Stimulated activated CD8-positive, alpha-beta memory T cell treated with anti-CD3 and anti-CD28 coated beads, Interleukin-4, amount 100 ng/mL, for 4 hours (primary cell): ENCODE measurements around the gene DUOX2.
"Not testable (repeated sequence)": the region's sequence is repeated elsewhere in the genome, so short reads cannot be mapped to it uniquely, and the experiment has no call there.

Experiments used
- DNase-seq, 2 donors: peaks; one replicate each; pipeline ENCODE4 v3.0.0-alpha.2; 2020; ENCODE audit warnings: low read depth in 2 of 2, low spot score in 1 of 2

DUOX2 gene

DNA sequence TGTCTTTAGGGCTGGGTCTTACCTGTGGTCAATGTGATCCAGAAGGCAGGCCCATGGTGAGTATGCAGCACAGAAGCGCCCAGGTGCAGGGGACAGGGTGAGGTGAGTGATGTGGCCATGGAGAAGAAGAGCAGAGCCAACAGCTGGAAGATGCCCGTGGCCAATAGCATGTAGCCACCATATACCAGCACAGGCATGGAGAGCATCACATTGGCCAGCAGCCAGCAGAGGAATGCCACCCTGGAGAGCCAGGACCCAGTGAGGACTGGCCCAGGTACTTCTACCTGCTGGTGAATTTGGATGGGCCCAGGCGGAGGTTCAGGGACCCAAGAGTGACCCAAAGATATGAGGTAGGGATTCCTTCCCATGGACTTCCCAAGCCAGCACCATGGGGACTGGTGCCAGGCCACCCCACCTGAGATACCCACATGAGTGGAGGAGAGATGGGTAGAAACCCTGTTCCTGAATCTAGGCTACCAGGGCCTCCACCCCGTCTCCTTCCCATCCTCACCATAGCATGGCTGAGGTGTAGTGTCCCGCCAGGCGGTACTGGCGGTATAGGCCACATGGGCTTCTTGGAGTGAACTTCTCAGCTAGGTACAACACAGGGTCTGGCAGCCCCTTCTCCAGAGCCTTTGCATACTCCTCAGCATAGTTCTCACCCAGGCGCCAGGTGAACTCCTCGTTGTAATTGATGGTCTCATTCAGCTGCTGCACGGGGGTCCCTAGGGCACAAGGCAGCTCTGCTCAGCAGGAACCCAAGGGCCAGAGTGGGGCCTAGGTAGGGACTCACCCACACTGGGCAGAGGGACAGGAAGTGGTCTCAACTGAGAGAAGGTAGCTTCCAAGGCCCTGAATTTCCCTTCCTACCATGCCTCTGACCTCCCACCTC lies 6.4 kb upstream of the DUOX2 start:
- no peak for DNase-seq

DNA sequence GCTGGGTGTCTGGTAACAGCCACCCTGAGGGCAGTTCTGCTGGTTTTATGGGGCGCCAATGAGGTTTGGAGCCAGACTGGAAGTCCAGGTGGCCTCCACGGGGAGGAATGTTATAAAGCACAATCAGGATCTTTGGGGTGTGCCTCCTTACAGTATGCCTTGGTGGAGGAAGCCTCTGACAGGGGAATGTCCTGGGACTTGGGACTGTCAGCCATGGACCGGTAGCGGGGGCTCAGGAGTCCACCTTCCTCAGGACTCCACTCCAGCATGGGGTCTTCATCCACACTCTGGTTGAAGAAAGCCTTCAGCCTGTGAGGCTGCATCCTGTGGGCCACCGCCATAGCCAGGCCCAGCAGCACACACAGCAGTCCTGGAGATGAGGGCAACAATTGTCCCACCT lies 5.0 kb upstream of the DUOX2 start:
- DNase-seq: no peak

DNA sequence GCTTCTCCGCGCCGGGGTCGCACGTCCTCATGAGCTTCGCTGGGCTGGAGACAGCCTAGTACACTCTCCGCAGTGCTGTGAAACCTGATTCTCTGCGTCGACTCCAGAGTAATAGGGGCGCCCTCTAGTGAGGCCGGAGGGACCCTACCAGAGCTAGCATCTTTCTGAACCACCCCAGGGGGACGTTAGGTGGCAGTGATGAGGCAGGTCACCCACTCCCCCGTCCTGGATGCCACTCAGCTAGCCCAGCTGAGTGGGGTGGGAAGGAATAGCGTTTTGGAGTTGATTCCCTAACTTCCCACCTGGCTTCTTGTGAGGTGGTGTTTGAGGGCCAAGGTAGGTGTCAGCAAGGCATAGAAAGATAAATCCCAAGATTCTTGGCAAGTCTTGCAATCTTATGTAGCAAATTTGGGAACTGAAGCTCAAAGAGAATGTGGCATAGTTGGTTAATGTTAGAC lies 4.2 kb upstream of the DUOX2 start:
- DNase-seq: peak; percentile 64 to 65

DNA sequence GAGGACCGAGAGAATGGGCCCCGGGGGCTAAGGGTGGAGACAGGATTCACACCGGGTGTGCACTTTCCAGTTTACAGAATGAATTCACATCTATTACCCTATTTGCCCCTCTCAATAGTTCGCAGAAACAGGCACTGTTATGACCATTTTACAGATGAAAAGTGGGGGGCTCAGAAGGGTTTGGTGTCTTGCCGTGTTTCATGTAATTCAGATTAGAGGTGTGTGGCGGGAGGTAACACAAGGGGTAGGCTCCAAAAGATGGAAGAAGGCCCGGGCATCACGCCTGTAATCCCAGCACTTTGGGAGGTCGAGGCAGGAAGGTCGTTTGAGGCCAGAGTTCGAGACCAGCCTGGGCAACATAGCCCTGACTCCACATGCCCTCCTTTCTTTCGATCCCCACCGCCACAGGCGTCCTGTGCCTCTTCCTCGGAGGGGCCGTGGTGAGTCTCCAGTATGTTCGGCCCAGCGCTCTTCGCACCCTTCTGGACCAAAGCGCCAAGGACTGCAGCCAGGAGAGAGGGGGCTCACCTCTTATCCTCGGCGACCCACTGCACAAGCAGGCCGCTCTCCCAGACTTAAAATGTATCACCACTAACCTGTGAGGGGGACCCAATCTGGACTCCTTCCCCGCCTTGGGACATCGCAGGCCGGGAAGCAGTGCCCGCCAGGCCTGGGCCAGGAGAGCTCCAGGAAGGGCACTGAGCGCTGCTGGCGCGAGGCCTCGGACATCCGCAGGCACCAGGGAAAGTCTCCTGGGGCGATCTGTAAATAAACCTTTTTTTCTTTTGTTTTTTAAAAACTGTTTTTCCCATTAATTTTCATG lies 3.5 kb upstream of the DUOX2 start:
- no peak for DNase-seq

DNA sequence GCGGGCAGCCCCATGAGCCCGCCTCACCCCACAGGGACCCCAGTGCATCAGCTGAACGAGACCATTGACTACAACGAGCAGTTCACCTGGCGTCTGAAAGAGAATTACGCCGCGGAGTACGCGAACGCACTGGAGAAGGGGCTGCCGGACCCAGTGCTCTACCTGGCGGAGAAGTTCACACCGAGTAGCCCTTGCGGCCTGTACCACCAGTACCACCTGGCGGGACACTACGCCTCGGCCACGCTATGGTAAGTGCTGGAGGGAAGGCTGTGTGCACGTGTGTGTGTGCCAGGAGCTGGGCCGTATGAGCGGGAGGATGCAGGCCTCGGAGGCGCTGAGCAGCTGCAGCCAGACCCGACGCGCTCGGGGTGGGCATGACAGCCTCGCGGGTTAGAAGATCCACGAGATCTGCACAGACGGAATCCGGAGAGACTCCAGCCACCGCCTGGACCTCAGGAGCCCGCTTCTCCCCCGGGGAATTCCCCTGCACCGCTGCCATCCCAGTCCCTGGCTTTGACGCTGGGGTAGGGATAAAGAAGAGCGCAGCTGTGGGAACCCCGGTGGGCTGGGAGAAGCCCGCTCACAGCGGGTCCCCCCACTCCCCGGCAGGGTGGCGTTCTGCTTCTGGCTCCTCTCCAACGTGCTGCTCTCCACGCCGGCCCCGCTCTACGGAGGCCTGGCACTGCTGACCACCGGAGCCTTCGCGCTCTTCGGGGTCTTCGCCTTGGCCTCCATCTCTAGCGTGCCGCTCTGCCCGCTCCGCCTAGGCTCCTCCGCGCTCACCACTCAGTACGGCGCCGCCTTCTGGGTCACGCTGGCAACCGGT lies 2.7 kb upstream of the DUOX2 start:
- DNase-seq: no peak

DNA sequence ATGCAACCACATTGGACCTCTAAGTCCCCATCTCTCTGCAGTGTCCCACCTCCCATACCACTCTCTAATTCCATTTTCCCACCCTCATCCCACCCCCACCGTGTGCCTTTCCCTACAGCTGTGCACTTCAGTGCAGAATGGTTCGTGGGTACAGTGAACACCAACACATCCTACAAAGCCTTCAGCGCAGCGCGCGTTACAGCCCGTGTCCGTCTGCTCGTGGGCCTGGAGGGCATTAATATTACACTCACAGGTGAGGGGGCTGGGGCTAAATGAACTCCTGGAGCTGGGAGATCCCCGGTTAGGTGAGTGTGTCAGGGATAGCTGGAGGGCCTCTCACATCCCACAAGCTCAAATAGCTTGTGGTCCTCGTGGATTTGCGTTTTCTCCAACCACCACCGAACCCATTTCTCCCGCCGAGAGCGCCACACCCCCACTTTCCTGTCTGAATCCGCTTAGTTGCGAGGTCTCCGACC lies 2.1 kb upstream of the DUOX2 start:
- DNase-seq: no peak

DNA sequence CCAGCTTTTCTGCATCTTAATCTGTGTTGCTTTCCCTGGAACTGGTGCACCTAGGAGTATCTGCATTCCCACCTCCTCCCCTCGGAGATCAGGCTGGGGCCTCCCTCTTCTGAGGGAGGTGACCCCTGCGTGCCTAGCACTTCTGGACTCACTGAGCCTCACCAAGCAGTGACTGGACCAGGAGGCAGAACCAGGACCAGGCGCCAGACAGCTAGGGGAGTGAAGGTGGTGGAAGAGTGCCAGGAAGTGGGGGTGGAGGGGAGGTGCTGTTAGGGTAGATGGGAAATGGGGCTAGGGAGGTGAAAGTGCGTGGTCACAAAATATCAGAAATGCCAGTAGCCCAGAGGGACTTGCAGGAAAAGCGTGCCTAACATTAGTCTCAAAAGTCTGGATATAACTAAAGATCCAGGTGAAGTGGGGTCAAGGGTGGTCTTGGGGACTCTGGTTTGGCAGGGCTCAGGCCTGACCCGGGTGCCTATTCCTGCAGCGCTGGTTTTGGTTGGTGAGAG lies 1.4 kb upstream of the DUOX2 start:
- DNase-seq: no peak

DNA sequence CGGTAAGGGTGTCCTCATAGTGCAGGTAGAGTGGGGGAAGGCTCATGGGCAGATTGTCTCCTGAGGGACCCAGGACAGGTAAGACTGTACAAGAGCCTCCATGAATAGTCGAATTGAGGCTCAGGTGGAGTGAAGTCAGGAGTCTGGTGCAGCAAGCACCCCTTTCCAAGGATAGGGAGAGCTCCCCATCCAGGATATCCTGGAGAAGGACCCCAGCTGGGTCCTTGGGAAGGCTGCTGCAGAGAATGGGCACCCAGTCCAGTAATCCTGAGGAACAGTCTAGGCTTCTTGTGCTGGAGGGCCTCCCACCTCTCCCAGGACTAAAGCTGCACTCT lies 746 bp upstream of the DUOX2 start:
- DNase-seq: no peak

DNA sequence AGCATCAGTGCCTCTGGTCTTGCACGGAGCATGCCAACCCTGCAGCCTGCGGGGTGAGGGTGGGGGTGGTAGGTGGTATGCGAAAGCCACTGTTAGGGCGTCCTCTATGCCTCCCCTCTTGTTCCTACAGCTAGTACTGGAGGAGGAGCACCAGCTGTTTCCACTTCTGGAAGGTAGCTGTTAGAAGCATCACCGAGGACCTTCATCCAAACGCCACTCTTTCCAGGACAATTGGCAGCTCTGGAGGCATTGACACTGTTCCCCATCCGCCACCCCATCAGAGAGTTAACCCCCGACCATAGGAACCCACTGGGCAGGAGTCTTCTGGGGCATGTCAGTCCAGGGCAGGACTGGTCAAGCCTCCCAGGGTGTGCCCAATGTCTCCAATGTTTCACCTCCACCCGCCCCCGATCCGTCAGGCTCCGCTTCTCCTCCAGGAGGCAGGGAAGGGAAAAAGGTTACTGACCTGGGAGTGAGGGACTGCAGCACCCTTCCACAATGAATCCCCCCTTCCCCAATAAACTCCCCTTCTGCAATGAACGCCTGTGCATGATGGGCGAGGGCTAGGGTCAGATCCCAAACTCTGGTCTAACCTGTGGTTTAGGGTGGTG lies 487 bp downstream of the DUOX2 start:
- DNase-seq: no peak

DNA sequence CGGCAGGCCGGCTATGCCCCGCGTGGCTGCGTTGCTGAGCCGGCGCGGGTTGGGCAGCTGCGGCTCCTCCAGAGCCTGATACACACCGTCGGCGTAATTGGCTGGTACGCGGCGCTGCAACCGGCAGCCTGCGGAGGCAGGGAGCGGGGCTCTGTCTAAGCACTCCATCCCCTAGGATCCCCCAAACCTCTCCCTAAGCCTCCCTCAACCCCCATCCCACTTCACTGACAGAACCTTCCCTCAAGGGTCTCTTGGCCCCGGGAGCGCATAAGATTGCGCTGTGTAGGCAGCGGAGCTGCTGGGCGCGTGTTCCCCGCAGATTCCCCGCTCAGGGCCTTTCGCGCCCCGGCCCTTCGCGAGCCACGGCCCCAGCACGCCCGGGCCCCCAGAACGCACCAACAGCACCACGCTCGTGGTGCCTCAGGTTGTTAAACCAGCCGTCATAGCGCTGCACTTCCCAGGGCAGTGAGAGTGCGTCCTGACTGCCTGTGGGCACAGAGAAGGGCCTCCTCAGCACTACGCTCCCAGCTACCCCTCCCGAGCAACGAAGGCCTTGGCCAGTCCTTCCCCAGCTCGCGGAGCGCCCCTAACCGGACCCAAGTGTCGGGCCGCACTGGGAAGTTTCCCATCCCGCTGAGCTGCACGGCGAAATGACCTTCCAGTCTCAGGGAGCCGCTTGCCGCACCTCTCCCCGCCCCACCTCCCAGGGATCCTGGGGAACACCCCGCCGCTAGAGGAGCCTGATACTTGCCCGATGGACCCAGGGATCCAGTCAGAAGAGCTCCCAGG lies 1.2 kb downstream of the DUOX2 start:
- DNase-seq: no peak

DNA sequence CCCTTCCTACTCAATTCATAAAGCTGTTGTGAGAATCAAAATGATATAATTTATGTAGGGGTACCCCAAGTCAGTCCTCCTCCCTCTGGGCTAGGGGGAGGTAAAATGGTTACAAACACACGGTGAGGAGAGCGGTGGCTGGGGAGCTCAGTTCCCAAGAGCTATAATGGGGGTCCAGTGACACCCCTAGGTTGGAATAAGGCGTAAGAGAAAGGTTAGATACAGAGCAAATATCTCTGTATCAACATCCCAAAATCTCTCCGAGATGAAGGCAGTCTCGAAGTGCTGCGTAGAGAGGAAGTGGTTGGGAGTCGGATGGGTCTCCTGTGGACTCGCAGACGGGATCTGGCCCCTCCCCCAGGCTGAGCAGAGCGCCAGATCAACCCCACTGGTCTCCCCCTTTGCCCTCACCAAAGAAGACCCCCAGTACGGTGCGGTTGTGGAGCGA lies 1.8 kb downstream of the DUOX2 start:
- no peak for DNase-seq

DNA sequence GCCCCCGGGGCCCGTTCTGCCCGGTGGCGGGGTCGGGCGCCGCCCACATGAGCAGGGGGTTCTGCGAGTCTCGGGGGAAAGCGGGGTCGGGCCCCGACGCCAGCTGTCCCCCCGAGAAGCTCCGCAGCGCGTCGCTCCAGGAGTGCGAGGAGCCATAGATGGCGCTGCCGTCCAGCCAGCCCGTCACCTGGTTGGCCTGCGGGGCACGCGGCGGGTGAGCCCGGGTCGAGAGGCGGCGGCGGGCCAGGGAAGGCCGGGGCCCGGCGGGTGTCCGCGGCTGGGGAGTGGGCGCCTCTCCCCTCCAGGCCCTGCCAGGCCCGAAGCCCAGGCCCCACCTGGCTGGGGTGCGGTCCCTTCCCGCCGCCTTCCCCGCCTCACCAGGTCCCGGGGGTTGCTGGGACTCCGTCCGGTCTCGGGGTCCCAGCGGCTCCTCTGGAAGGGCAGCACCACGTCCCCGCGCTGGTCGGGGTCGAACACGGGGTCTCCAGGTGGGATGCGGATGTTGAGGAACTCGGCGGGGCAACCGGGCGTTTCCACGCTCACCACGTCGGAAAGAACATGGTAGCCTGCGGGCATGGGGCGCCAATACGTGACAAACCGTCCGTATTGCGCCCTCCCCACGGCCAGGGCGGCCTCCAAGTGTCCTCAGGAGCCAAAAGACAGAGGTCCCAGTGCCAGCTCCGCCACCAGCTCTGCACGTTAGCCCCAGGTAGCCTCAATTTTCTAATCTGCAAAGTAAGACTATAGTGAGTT lies 2.4 kb downstream of the DUOX2 start:
- no peak for DNase-seq

DNA sequence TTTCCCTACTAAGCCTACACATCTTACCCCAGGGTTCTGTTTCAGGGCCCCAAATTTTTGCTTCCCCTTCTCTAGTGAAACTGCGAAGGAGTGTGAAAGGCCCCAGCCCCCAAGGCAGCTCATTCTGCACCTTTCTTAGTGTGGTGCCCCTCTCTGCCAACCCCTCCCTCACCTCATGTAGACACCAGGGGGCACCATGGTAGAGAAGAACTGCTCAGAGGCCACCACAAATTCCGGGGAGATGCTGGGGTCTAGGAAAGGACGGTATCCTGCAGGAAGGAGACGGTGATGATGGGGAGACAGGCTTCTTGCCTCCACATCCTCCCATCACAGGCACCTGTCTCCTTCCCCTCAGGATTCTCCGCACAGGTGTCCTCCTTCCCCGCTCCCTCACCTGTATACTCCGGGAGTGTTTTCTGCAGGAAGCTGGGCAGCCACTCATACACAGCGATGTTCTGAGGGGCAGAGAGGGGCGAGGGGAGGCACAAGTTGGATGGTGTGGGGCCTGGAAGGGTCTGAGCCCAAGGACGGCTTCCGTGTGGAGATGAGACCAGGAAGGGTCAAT lies 3.6 kb downstream of the DUOX2 start:
- DNase-seq: no peak

DNA sequence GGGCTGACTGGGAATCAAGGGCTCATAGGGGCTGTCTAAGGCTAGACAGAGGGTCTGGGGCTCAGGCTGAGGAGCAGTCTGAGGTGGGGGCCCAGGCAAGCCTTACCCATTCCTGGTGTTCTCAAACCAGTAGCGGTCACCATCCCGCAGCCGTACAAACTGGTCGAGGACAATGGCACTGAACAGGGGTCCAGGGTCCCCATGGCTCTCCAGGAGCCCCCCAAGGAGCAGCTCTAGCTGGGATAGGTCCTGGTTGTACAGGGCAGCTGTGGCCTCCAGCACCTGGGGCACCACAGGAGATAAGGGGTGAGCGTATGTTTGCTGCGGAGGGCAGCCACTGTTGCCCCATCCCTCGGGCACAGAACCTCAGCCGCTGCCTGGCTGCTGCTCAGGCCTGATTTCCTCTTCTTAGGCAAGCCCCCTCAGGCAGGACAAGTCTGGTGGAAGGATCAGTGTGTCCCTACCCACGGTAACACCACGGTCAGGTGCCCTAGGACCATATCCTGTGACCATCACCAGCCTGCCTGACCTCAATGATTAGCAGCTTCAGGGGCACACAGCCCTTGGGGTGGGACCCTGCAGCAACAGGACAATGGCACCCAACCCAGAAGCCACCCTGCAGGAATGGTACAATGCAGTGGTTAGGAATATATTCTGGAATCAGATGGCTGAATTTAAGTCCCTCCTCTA lies 5.9 kb downstream of the DUOX2 start:
- no peak for DNase-seq

DNA sequence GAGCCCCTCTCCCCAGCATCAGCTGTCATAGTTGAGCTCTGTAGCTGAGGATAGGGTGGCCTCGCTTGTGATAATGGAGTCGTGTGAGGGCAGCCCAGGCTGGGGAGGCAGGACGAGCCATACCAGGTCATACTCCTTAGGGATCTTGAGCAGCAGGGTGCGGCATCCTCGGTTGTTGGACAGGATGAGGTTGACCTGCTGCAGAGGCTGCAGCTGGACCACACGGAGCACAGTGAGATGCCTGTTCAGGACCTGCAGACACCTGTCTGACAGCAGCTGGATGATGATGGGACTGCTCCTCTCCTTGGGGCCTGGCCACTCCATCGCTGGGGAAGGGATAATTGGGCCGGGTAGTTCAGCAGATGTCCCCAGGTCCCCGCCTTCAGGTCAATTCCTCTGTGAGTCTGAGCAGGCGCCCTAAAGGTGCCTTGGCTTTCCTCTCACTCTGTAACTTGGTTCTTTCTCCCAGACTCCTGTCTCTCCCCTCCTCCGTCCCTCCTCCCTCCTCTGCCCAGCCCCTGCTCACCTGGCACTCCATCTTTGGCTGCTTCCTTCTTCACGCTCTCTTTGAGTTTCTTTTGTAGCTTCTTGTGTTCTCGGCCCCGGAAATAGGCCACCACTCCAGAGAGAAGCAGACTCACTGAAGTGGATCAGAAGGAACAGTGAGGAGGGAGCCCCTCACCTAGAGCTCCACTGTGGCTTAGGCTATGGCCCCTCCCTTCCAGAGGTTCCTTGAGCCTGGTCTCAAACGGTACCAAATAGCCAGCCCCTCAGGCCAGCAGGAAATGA lies 7.8 kb downstream of the DUOX2 start:
- DNase-seq: no peak

DNA sequence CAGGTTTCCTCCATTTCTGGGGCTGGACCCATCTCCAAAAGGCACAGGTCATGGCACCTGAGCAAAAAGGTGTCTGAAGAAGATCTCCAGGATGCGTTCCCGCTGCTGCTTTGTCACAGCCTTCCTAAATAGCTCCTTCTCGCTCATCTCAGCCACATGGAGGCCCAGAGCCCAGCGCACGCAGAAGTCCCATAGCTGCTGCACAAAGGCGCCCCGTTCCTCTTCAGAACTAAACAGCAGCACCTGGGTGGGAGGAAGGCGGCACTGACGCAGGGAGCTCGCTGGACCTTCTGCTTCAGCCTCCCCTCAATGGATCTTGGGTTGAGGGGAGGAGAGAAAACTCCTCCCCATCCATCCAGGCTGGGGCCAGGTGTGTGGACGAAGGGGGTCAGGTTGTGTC lies 8.4 kb downstream of the DUOX2 start:
- no peak for DNase-seq

DNA sequence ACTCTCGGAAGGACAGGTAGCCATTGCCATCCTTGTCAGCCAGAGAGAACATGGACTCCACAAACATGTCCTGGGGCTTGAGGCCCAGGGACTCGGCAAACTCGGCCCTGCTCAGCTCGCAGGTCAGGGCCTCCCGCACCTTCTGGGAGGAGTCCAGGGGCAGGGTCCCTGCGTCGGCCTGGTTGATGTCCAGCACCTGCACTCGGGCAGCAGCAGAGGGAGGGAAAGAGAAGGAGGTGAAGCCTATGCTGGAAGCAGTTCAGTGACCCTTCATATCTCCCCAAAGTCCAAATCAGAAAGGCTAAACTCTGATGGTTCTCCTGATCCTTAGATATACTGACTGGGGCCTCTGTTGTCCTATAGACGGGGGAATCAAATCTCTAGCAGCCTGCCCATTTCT lies 9.8 kb downstream of the DUOX2 start:
- not testable (repeated sequence) for DNase-seq
